Effector CD8-positive, alpha-beta T cell (primary cell): ENCODE data around the gene TPK1.
A peak's percentile ranks its signal among the peaks of the same experiment; 100 is the strongest.
"Not testable (repeated sequence)": the region's sequence is repeated elsewhere in the genome, so short reads cannot be mapped to it uniquely, and the experiment has no call there.

ENCODE experiments used
- DNase-seq: peaks from one replicate; lab custom pipeline; 2025; lab: John Stamatoyannopoulos, UW

TPK1 gene

DNA sequence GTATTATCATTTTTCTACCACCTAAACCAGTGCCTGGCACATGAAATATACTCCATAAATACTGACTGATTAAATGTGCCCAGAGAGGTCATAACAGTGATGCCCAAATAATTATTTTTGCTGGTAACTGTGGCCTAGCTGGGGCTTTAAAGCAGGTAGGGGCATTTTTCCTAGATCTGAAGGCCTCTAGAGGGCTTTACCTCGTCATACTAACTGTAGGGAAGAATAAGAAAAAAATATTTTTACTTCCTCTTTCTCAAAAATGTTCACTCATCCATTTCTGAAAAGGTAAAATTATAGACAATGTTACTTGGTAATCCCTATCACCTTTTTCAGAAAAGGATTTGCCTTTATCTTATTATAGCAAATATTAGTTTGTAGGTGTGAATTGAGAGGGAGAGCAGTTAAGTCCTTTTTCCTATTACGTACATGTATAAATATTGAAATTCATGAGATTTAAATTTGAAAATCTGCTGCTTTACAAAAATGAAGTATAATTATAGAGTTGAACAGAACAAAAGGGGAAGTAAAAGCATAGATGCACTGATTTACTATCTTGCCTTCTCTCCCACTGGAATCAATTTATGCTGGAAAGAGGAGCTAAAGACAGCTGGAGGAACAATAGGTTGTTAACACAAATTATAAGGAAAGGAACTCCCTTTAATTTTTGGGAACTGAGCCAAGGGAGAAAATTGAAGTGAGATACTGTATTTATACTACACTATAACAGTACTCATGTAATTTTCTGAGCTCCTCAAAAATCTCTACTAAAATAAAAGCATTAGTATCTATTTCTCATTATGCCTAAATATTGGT lies 360.8 kb downstream of the TPK1 start:
- DNase-seq: no peak

DNA sequence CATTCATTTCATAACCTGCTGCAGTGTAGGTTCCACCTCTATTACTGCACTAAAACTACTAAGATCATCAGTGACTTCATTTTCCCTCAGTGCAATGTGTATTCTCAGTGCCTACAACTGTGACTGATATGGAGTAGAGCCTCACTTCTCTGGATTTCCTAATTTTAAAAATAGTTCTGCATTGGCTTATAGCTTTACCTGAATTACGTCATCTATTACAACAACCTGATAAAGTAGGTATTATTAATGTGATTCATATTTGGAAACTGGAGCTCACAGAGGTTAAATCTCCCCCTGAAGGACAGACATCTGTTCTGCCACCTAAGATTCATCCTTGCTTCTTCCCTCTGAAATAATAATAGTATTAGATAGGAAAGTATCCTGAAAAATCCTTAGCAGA lies 361.5 kb downstream of the TPK1 start:
- no peak for DNase-seq

- no peak for DNase-seq
Measured at GRCh38 chr7:144473908-144474307, 361.9 kb downstream of the TPK1 start.

GRCh38 chr7:144470078-144470477 lies 365.8 kb downstream of the TPK1 start:
- DNase-seq: no peak

DNA sequence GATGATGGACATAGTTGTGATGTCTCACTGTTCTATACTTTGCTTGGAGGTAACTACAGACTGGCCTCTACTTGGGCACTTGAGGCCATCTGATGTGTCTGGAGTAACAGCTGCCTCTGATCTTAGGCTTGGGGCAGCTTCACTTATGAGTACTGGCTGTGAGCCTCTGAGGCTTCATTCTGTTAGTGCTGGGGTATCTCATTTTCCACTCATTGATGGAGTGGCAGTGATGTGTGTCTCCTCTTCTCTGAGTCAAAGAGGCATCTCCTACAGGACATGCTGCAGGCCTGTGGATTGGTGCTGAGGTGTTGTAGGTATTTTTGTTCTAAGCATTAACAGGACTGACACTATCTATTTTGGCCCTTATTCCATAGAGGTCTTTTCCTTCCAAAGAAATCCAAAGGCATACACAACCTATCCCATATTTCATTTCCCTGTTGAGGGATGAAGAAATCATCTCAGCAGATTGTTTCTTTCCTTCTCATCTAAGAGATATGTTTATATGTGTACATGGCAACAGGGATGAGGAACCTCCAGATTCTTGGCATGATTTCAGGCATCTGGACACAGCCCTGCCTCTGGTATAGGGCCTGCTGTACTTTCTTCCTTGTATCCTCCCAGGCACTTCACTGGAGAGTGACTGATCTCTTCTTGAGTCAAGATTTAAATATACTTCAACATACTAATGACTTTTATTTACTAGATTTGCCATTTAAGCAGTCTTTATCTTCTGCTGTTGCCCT lies 366.7 kb downstream of the TPK1 start:
- DNase-seq: no peak

GRCh38 chr7:144459635-144460034 lies 376.2 kb downstream of the TPK1 start:
- DNase-seq: no peak

DNA sequence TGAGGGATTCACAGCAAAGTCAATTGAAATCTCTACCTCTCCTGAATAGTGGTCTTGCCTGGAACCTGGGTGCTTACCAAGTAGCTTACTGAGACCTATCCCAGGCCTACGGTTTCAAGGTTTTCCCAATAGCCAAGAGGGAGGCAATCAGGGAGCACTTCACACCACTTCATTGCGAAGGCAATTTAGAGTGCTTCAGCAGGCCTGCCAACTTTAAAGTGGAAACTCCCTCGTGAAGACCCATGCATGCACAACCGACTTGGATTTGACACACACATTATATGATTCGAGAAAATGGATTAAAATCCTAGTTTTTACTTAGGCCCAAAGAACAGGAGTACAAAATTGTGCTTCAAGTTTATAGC lies 380.8 kb downstream of the TPK1 start:
- DNase-seq: no peak

DNA sequence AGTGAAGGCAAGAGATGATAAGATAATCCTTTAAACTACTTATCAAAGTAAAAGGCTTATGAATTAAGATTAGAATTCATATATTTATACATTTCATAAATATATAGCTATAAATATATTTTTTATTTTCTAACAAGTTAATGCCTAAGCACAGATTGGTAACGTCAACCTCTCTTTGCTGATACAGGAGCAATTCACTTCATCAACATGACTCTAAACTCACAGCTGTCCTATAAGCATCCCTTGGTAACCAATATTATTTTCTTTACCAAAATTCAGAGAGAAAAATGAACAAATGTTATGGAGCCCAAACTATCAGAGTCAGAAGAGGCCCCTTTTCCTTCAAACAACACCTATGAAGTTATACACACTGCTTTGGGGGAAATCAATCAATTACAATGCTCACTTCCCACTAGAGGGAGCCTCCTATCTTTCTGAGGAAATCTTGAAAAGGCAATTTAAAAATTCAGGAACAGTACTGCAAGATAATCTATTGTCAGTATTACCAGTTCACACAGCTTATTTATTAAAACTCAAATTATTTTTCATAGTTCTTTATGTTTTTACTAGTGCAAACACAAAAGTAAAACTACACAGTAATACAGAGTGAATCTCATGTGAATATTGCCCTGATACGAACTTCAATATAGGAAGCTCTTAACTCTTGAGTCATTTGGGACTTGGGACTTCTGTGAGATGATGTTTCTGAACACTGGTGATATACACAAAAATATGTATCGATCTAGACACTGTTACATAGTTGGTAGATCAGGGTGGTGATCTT lies 381.4 kb downstream of the TPK1 start:
- DNase-seq: no peak

- DNase-seq: no peak
Measured at GRCh38 chr7:144452064-144452463, 383.8 kb downstream of the TPK1 start.

- DNase-seq: no peak
Measured at GRCh38 chr7:144445590-144445989, 390.3 kb downstream of the TPK1 start.

DNA sequence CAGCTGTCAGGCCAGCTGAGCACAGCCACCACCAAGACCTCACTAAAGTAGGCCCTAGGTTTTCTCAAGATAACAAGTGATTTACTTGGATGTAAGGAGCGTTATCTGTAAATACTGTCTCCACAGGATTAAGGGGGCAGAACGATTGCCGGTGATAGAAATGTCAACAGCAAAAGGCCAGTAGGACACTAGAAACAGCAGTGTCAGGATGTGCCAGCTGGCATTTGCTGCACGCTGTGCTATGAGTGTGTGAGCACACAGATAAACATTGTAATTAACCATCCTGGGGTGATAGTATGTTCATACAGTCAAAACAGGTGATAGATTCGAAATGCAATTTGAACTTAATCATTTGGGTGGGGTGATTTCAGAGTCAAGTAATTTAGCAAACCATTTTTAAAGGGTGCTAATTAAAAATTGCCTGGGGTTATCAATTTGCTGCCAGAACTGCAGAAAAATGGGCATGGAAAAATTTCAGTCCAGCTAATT lies 396.1 kb downstream of the TPK1 start:
- no peak for DNase-seq

DNA sequence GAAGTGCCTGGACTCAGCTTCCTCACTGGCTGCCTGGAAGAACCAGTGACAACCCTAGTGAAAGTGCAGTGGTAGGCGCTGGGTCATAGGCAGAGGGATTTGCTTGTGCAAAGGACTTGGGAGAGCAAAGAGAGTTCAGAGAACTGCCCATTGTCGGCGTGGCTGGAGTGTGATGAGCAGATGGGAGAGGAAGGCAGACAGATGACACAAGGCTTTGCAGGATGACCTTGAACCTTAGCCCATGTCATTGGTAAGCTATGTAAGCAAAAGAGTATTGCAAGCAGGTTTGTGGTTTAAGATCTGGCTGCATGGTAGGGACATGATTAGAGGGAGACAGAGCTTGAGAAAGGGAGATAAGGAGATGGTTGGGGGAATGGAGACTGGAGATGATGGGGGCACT lies 397.1 kb downstream of the TPK1 start:
- DNase-seq: no peak

DNA sequence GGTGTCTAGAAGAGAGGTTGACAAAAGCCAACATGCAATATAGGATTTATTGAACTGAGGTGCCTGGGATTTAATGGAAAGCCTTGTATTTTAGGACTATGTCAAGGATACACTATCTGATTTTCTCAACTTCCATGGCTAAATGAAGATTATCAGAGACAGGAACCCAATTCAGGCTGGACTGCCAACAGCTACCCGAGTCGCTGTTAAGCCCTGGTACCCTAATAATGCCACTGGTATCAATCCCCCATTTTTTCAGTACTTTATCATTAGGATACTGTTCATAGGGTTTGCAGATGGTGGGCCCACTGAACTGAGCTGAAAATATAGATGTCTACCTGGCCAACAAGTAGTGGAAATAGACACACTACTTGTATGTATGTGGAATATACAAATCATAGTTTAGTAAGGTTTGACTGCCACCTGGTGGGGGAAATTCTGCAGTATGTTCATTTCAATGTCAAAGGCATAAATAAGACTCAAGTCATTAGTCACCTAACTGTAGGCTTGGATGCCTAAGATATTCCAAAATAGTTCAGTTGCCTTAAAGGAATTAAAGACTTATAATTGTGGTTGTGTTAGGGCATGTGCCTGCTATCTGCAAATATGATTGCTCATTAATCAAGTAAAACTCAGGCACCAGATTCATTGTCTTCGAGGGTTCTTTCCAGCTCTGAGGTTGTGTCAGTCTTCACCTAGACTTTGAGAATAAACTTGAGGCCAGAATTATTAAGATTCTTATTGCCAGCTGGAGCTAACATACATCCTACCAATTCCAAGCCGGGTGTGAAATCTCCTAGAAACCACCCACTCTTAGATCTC lies 398.3 kb downstream of the TPK1 start:
- DNase-seq: peak; percentile 7

- no peak for DNase-seq
Measured at GRCh38 chr7:144436500-144436899, 399.4 kb downstream of the TPK1 start.

DNA sequence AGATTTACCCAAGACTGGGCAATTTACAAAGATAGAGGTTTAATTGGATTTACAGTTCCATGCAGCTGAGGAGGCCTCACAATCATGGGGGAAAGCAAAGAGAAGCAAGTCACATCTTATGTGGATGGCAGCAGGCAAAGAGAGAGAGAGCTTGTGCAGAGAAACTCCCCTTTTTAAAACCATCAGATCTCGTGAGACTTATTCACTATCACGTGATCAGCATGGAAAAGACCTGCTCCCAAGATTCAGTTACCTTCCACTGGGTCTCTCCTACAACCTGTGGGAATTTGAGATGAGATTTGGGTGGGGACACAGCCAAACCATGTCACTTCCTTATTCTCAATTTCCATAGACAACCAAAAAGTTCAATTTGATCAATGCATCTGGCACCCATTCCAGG lies 407.4 kb downstream of the TPK1 start:
- no peak for DNase-seq

- not testable (repeated sequence) for DNase-seq
Measured at GRCh38 chr7:144427539-144427938, 408.3 kb downstream of the TPK1 start.

GRCh38 chr7:144418931-144419330 lies 416.9 kb downstream of the TPK1 start:
- DNase-seq: not testable (repeated sequence)

DNA sequence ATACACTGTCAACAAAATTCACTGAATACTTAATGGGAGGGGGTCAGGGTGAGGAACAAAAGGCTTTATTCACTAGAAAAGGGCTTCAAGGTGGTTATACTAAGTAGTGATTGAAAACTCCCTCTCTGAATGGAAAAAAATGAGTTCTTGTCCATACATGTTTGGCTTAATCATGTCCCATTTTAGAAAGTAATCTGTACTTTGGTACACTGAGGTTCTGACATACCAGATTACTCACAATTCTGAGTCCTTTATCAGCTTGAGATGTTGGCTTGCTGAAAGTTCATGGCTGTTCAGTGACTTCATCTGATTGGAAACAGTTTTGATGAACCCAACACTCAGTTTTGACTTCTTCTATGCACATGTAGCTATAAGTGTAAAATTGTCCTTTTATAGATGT lies 419.5 kb downstream of the TPK1 start:
- DNase-seq: no peak

DNA sequence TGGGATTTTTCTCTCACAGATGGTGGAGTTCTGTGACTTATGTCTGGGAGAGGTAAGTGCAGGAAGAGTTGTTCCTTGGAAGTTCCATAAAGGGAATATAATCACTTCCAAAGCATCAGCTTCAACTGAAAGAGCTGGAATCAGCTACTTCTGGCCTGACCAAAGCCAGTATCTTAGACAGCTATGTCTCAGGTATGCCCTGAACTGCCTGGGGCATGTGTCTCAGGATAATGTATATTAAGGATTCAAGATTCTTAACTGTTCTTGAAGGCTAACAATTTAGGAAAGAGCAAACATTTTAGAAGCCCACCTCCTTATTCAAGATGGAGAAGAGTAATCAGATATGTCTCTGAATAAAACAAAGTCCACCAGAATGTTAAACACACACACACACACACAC lies 420.0 kb downstream of the TPK1 start:
- no peak for DNase-seq

DNA sequence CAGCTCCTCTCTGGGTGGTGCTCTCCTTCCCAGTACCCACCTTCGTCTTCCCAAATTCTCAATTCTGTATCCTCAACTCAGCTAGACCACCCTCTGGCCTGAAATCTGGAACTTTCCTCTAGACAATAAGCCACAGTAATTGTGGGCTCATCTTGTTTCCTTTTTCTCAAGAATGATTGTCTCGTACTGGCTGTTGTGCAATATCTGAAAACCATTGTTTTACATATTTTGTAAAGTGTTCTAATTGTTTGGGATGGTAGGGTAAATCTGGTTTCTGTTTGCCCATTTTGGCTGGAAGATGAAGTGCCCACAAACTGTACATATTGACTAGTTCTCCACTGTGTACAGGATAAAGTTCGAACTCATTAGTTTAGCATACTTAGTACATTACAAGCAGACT lies 421.0 kb downstream of the TPK1 start:
- no peak for DNase-seq

GRCh38 chr7:144410441-144410840 lies 425.4 kb downstream of the TPK1 start:
- no peak for DNase-seq

- DNase-seq: no peak
Measured at GRCh38 chr7:144408121-144408520, 427.7 kb downstream of the TPK1 start.
